Neural cell (in vitro differentiated cells): Measurements from ENCODE around the gene WWTR1. TPM values are rescaled to one million over a fixed set of nuclear protein-coding genes. Genes with fewer than 3 reads are reported as not detected.

Experiments used
- H2AFZ ChIP-seq: fragments of 200-600, 300-800 bp; sonication (generic), shearing (Covaris generic); 2 replicates; pipeline ENCODE4 v1.6.0; 2014; ENCODE audit warnings: low read depth, mild to moderate bottlenecking, antibody characterized with exemption, low read length, moderate library complexity
- H3F3A ChIP-seq: fragments of 200-600 bp; shearing (Covaris generic); 2 replicates; pipeline ENCODE4 v1.6.1; 2016; ENCODE audit warnings: mild to moderate bottlenecking, moderate library complexity, mixed read lengths, antibody characterized with exemption, low read length; ENCODE audit not compliant: insufficient read depth, poor library complexity, severe bottlenecking
- H3K27ac ChIP-seq: fragments of 200-600, 300-800 bp; sonication (generic), shearing (Covaris generic); 2 replicates; pipeline ENCODE4 v1.5.1; 2014; ENCODE audit warnings: mild to moderate bottlenecking, low read length, moderate library complexity
- H3K27me3 ChIP-seq: fragments of 300-800, 200-600 bp; sonication (generic), shearing (Covaris generic); 2 replicates; pipeline ENCODE4 v1.6.0; 2014; ENCODE audit warnings: mild to moderate bottlenecking, low read depth, low read length, moderate library complexity; ENCODE audit not compliant: insufficient read depth
- H3K36me3 ChIP-seq: fragments of 300-800, 200-600 bp; sonication (generic), shearing (Covaris generic); 2 replicates; pipeline ENCODE4 v1.5.1; 2014; ENCODE audit warnings: mild to moderate bottlenecking, antibody characterized with exemption, low read length, moderate library complexity; ENCODE audit not compliant: insufficient read depth
- H3K4me2 ChIP-seq: fragments of 300-800, 200-600 bp; sonication (generic), shearing (Covaris generic); 2 replicates; pipeline ENCODE4 v1.6.0; 2014; ENCODE audit warnings: mild to moderate bottlenecking, low read length
- H3K4me3 ChIP-seq: fragments of 300-800, 200-600 bp; sonication (generic), shearing (Covaris generic); 2 replicates; pipeline ENCODE4 v1.5.1; 2014; ENCODE audit warnings: mild to moderate bottlenecking, low read length, moderate library complexity
- H3K79me2 ChIP-seq: fragments of 200-600 bp; shearing (Covaris generic); replicated peaks from 2 replicates; pipeline ENCODE4 v1.6.0; 2014; ENCODE audit warnings: mild to moderate bottlenecking, low read length, moderate library complexity; ENCODE audit not compliant: insufficient read depth
- H3K9ac ChIP-seq: fragments of 300-800, 200-600 bp; sonication (generic), shearing (Covaris generic); 2 replicates; pipeline ENCODE4 v1.6.1; 2016; ENCODE audit warnings: mild to moderate bottlenecking, low read length, mixed read lengths
- H3K9me2 ChIP-seq: fragments of 200-600 bp; shearing (Covaris generic); 2 replicates; pipeline ENCODE4 v1.6.1; 2016; ENCODE audit warnings: mild to moderate bottlenecking, low read length, mixed read lengths; ENCODE audit not compliant: insufficient read depth
- H3K9me3 ChIP-seq: fragments of 200-600, 300-800 bp; sonication (generic), shearing (Covaris generic); 2 replicates; pipeline ENCODE4 v1.6.1; 2016; ENCODE audit warnings: mild to moderate bottlenecking, mixed run types, low read length, moderate library complexity, mixed read lengths
- H4K20me1 ChIP-seq: fragments of 200-600 bp; shearing (Covaris generic); 2 replicates; pipeline ENCODE4 v1.6.1; 2016; ENCODE audit warnings: mild to moderate bottlenecking, mixed run types; ENCODE audit not compliant: insufficient read depth
- EP300 ChIP-seq: fragments of 450-650 bp; conservative IDR thresholded peaks from 2 replicates; pipeline ENCODE4 v1.6.1; 2014; ENCODE audit warnings: antibody characterized with exemption, mild to moderate bottlenecking, moderate library complexity; ENCODE audit not compliant: poor library complexity, severe bottlenecking
- EZH2 ChIP-seq: fragments of 200-600, 300-800 bp; shearing (Covaris generic), sonication (generic); IDR thresholded peaks from 2 replicates; pipeline ENCODE4 v1.6.1; 2014; ENCODE audit warnings: antibody characterized with exemption, low read length, borderline replicate concordance, mild to moderate bottlenecking; ENCODE audit not compliant: insufficient read depth, poor library complexity, severe bottlenecking
- MXI1 ChIP-seq: fragments of 450-650 bp; conservative IDR thresholded peaks from 2 replicates; pipeline ENCODE4 v1.6.1; 2014; ENCODE audit warnings: antibody characterized with exemption, mild to moderate bottlenecking; ENCODE audit not compliant: poor library complexity, severe bottlenecking
- POLR2AphosphoS5 ChIP-seq: IDR thresholded peaks from 2 replicates; pipeline ENCODE4 v1.6.1; 2012
- RAD21 ChIP-seq: fragments of 450-650 bp; conservative IDR thresholded peaks from 2 replicates; pipeline ENCODE4 v1.6.1; 2014; ENCODE audit warnings: antibody characterized with exemption, mild to moderate bottlenecking, moderate library complexity
- SMC3 ChIP-seq: fragments of 450-650 bp; conservative IDR thresholded peaks from 2 replicates; pipeline ENCODE4 v1.6.1; 2014; ENCODE audit warnings: antibody characterized with exemption, mild to moderate bottlenecking, moderate library complexity; ENCODE audit not compliant: poor library complexity
- TAF1 ChIP-seq: IDR thresholded peaks from 2 replicates; pipeline ENCODE4 v1.6.1; 2012; ENCODE audit warnings: low read depth
- polyA plus RNA-seq: library from polyadenylated mRNA; depleted of rRNA; stranded (reverse); fragments of >200 nt; gene quantifications from 2 replicates; pipeline ENCODE4 v1.2.3, GENCODE V29; 2014
- TF ChIP-seq, protein P1 (sequence below): fragments of 450-650 bp; IDR thresholded peaks from 2 replicates; pipeline ENCODE4 v1.5.1; 2014; ENCODE audit warnings: antibody characterized with exemption, mild to moderate bottlenecking, moderate library complexity; ENCODE audit not compliant: poor library complexity, severe bottlenecking
- TF ChIP-seq, protein P2 (sequence below): IDR thresholded peaks from 2 replicates; pipeline ENCODE4 v1.6.1; 2012; ENCODE audit warnings: borderline replicate concordance

WWTR1 gene
- polyA plus RNA-seq, 1 donor from 2014 or later, result 0.97 TPM

DNA sequence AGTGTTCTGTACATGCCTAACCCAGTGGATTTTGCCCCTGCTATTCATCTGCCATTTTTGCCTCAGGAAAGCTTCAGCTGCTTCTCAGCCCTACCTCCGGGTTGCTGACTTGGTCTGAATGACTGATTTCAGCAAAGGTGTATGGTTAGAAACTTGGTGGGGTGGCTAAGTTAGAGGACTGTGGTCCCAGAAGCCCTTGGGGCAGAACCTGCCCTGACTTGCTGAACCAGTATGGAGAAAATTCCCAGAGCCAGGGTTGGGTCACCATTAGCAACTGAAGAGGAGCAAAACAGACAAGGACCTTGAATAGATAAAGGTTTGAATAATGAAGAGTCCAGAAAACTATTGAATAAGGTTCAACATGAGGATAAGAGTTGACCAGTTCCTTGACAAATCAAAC is 6.1 kb upstream of the WWTR1 start:
- Histone ChIP-seq H4K20me1 (no peaks in the 10 kb centered on the region), H3K9ac (no peak overlapping the region), H2AFZ (no peak overlapping the region), H3K4me2 (no peak overlapping the region), H3F3A (no peaks in the 10 kb centered on the region), H3K9me3 (no peaks in the 10 kb centered on the region), H3K9me2 (no peaks in the 10 kb centered on the region), H3K36me3 (no peaks in the 10 kb centered on the region), H3K27ac (no peak overlapping the region), H3K79me2 (no peaks in the 10 kb centered on the region), H3K4me3 (no peak overlapping the region), H3K27me3 (no peaks in the 10 kb centered on the region)
- TF ChIP-seq MXI1 (no peak), RAD21 (no peak), TAF1 (no peak), POLR2AphosphoS5 (no peak), SMC3 (no peak), EP300 (no peak), EZH2 (no peak)
- TF ChIP-seq, protein P1, sequence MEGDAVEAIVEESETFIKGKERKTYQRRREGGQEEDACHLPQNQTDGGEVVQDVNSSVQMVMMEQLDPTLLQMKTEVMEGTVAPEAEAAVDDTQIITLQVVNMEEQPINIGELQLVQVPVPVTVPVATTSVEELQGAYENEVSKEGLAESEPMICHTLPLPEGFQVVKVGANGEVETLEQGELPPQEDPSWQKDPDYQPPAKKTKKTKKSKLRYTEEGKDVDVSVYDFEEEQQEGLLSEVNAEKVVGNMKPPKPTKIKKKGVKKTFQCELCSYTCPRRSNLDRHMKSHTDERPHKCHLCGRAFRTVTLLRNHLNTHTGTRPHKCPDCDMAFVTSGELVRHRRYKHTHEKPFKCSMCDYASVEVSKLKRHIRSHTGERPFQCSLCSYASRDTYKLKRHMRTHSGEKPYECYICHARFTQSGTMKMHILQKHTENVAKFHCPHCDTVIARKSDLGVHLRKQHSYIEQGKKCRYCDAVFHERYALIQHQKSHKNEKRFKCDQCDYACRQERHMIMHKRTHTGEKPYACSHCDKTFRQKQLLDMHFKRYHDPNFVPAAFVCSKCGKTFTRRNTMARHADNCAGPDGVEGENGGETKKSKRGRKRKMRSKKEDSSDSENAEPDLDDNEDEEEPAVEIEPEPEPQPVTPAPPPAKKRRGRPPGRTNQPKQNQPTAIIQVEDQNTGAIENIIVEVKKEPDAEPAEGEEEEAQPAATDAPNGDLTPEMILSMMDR, result no peak
- TF ChIP-seq, protein P2, sequence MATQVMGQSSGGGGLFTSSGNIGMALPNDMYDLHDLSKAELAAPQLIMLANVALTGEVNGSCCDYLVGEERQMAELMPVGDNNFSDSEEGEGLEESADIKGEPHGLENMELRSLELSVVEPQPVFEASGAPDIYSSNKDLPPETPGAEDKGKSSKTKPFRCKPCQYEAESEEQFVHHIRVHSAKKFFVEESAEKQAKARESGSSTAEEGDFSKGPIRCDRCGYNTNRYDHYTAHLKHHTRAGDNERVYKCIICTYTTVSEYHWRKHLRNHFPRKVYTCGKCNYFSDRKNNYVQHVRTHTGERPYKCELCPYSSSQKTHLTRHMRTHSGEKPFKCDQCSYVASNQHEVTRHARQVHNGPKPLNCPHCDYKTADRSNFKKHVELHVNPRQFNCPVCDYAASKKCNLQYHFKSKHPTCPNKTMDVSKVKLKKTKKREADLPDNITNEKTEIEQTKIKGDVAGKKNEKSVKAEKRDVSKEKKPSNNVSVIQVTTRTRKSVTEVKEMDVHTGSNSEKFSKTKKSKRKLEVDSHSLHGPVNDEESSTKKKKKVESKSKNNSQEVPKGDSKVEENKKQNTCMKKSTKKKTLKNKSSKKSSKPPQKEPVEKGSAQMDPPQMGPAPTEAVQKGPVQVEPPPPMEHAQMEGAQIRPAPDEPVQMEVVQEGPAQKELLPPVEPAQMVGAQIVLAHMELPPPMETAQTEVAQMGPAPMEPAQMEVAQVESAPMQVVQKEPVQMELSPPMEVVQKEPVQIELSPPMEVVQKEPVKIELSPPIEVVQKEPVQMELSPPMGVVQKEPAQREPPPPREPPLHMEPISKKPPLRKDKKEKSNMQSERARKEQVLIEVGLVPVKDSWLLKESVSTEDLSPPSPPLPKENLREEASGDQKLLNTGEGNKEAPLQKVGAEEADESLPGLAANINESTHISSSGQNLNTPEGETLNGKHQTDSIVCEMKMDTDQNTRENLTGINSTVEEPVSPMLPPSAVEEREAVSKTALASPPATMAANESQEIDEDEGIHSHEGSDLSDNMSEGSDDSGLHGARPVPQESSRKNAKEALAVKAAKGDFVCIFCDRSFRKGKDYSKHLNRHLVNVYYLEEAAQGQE, result no peak

DNA sequence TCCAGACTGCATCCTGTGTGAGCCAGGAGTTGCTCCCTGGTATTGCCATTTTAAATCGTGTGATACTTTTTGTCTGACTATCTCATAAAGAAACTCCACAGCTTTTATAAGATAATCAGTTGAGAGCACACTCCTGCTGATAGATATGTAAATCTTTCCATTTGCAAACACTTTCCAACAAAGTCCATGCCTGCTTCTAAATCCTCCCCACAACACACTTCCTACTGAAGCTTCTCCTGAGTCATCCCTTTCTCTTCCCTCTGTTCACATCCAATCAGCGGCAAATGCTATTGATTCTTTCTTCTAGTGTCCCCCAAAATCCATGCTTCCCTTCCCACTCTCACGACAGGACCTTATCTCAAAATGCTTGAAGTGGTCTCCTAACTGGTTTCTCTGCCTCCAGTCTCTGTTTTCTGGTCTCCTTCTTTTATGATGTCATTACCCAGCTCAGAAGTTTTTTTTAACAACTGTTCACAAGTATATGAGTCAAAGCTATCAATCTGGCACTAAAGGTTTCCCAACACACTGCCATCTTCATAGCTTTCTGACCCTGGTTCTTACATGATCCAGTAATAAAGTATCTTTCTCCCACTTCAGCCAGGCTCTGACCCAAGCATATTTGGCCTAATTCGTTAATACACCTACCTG is 4.5 kb upstream of the WWTR1 start:
- Histone ChIP-seq H3K36me3 (no peaks in the 10 kb centered on the region), H3K79me2 (no peaks in the 10 kb centered on the region), H3K27me3 (peaks cover 16% of the 10 kb centered on the region), H4K20me1 (no peaks in the 10 kb centered on the region), H3K27ac (no peak overlapping the region), H2AFZ (no peak overlapping the region), H3K9me2 (no peaks in the 10 kb centered on the region), H3F3A (no peaks in the 10 kb centered on the region), H3K4me3 (no peak overlapping the region), H3K9me3 (no peaks in the 10 kb centered on the region), H3K4me2 (no peak overlapping the region), H3K9ac (no peak overlapping the region)
- TF ChIP-seq EZH2, result no peak
- TF ChIP-seq, protein P1, result no peak
- no peak for TF ChIP-seq MXI1
- TF ChIP-seq POLR2AphosphoS5, result no peak
- TF ChIP-seq, protein P2, result no peak
- no peak for TF ChIP-seq SMC3
- no peak for TF ChIP-seq RAD21
- no peak for TF ChIP-seq EP300
- TF ChIP-seq TAF1, result no peak
